ENCODE measurements around the gene LRMDA.

- TF ChIP-seq, protein P1, sequence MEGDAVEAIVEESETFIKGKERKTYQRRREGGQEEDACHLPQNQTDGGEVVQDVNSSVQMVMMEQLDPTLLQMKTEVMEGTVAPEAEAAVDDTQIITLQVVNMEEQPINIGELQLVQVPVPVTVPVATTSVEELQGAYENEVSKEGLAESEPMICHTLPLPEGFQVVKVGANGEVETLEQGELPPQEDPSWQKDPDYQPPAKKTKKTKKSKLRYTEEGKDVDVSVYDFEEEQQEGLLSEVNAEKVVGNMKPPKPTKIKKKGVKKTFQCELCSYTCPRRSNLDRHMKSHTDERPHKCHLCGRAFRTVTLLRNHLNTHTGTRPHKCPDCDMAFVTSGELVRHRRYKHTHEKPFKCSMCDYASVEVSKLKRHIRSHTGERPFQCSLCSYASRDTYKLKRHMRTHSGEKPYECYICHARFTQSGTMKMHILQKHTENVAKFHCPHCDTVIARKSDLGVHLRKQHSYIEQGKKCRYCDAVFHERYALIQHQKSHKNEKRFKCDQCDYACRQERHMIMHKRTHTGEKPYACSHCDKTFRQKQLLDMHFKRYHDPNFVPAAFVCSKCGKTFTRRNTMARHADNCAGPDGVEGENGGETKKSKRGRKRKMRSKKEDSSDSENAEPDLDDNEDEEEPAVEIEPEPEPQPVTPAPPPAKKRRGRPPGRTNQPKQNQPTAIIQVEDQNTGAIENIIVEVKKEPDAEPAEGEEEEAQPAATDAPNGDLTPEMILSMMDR (IDR thresholded peaks at IDR 0.05), result no peak
- no peak for TF ChIP-seq POLR2AphosphoS5 (IDR thresholded peaks at IDR 0.05)
Observed at GRCh38 chr10:75778665-75779064, 347.2 kb downstream of the LRMDA start.
